Neural cell (in vitro differentiated cells): ENCODE data around the gene ACOX3. TPM values are rescaled to one million over a fixed set of nuclear protein-coding genes. Genes with fewer than 3 reads are reported as not detected.

Source experiments
- H2AFZ ChIP-seq: fragments of 200-600, 300-800 bp; sonication (generic), shearing (Covaris generic); 2 replicates; pipeline ENCODE4 v1.6.0; 2014; ENCODE audit warnings: low read depth, mild to moderate bottlenecking, antibody characterized with exemption, low read length, moderate library complexity
- H3F3A ChIP-seq: fragments of 200-600 bp; shearing (Covaris generic); 2 replicates; pipeline ENCODE4 v1.6.1; 2016; ENCODE audit warnings: mild to moderate bottlenecking, moderate library complexity, mixed read lengths, antibody characterized with exemption, low read length; ENCODE audit not compliant: insufficient read depth, poor library complexity, severe bottlenecking
- H3K27ac ChIP-seq: fragments of 200-600, 300-800 bp; sonication (generic), shearing (Covaris generic); 2 replicates; pipeline ENCODE4 v1.5.1; 2014; ENCODE audit warnings: mild to moderate bottlenecking, low read length, moderate library complexity
- H3K27me3 ChIP-seq: fragments of 300-800, 200-600 bp; sonication (generic), shearing (Covaris generic); 2 replicates; pipeline ENCODE4 v1.6.0; 2014; ENCODE audit warnings: mild to moderate bottlenecking, low read depth, low read length, moderate library complexity; ENCODE audit not compliant: insufficient read depth
- H3K36me3 ChIP-seq: fragments of 300-800, 200-600 bp; sonication (generic), shearing (Covaris generic); 2 replicates; pipeline ENCODE4 v1.5.1; 2014; ENCODE audit warnings: mild to moderate bottlenecking, antibody characterized with exemption, low read length, moderate library complexity; ENCODE audit not compliant: insufficient read depth
- H3K4me2 ChIP-seq: fragments of 300-800, 200-600 bp; sonication (generic), shearing (Covaris generic); 2 replicates; pipeline ENCODE4 v1.6.0; 2014; ENCODE audit warnings: mild to moderate bottlenecking, low read length
- H3K4me3 ChIP-seq: fragments of 300-800, 200-600 bp; sonication (generic), shearing (Covaris generic); 2 replicates; pipeline ENCODE4 v1.5.1; 2014; ENCODE audit warnings: mild to moderate bottlenecking, low read length, moderate library complexity
- H3K79me2 ChIP-seq: fragments of 200-600 bp; shearing (Covaris generic); replicated peaks from 2 replicates; pipeline ENCODE4 v1.6.0; 2014; ENCODE audit warnings: mild to moderate bottlenecking, low read length, moderate library complexity; ENCODE audit not compliant: insufficient read depth
- H3K9ac ChIP-seq: fragments of 300-800, 200-600 bp; sonication (generic), shearing (Covaris generic); 2 replicates; pipeline ENCODE4 v1.6.1; 2016; ENCODE audit warnings: mild to moderate bottlenecking, low read length, mixed read lengths
- H3K9me2 ChIP-seq: fragments of 200-600 bp; shearing (Covaris generic); 2 replicates; pipeline ENCODE4 v1.6.1; 2016; ENCODE audit warnings: mild to moderate bottlenecking, low read length, mixed read lengths; ENCODE audit not compliant: insufficient read depth
- H3K9me3 ChIP-seq: fragments of 200-600, 300-800 bp; sonication (generic), shearing (Covaris generic); 2 replicates; pipeline ENCODE4 v1.6.1; 2016; ENCODE audit warnings: mild to moderate bottlenecking, mixed run types, low read length, moderate library complexity, mixed read lengths
- H4K20me1 ChIP-seq: fragments of 200-600 bp; shearing (Covaris generic); 2 replicates; pipeline ENCODE4 v1.6.1; 2016; ENCODE audit warnings: mild to moderate bottlenecking, mixed run types; ENCODE audit not compliant: insufficient read depth
- CTCF ChIP-seq: fragments of 450-650 bp; IDR thresholded peaks from 2 replicates; pipeline ENCODE4 v1.5.1; 2014; ENCODE audit warnings: antibody characterized with exemption, mild to moderate bottlenecking, moderate library complexity; ENCODE audit not compliant: poor library complexity, severe bottlenecking
- EP300 ChIP-seq: fragments of 450-650 bp; conservative IDR thresholded peaks from 2 replicates; pipeline ENCODE4 v1.6.1; 2014; ENCODE audit warnings: antibody characterized with exemption, mild to moderate bottlenecking, moderate library complexity; ENCODE audit not compliant: poor library complexity, severe bottlenecking
- EZH2 ChIP-seq: fragments of 200-600, 300-800 bp; shearing (Covaris generic), sonication (generic); IDR thresholded peaks from 2 replicates; pipeline ENCODE4 v1.6.1; 2014; ENCODE audit warnings: antibody characterized with exemption, low read length, borderline replicate concordance, mild to moderate bottlenecking; ENCODE audit not compliant: insufficient read depth, poor library complexity, severe bottlenecking
- MXI1 ChIP-seq: fragments of 450-650 bp; conservative IDR thresholded peaks from 2 replicates; pipeline ENCODE4 v1.6.1; 2014; ENCODE audit warnings: antibody characterized with exemption, mild to moderate bottlenecking; ENCODE audit not compliant: poor library complexity, severe bottlenecking
- POLR2AphosphoS5 ChIP-seq: IDR thresholded peaks from 2 replicates; pipeline ENCODE4 v1.6.1; 2012
- RAD21 ChIP-seq: fragments of 450-650 bp; conservative IDR thresholded peaks from 2 replicates; pipeline ENCODE4 v1.6.1; 2014; ENCODE audit warnings: antibody characterized with exemption, mild to moderate bottlenecking, moderate library complexity
- SMC3 ChIP-seq: fragments of 450-650 bp; conservative IDR thresholded peaks from 2 replicates; pipeline ENCODE4 v1.6.1; 2014; ENCODE audit warnings: antibody characterized with exemption, mild to moderate bottlenecking, moderate library complexity; ENCODE audit not compliant: poor library complexity
- TAF1 ChIP-seq: IDR thresholded peaks from 2 replicates; pipeline ENCODE4 v1.6.1; 2012; ENCODE audit warnings: low read depth
- polyA plus RNA-seq: library from polyadenylated mRNA; depleted of rRNA; stranded (reverse); fragments of >200 nt; gene quantifications from 2 replicates; pipeline ENCODE4 v1.2.3, GENCODE V29; 2014
- TF ChIP-seq, protein P1 (sequence below): IDR thresholded peaks from 2 replicates; pipeline ENCODE4 v1.6.1; 2012; ENCODE audit warnings: borderline replicate concordance

The ACOX3 gene
- polyA plus RNA-seq, 1 donor from 2014 or later = 13.2 TPM

DNA sequence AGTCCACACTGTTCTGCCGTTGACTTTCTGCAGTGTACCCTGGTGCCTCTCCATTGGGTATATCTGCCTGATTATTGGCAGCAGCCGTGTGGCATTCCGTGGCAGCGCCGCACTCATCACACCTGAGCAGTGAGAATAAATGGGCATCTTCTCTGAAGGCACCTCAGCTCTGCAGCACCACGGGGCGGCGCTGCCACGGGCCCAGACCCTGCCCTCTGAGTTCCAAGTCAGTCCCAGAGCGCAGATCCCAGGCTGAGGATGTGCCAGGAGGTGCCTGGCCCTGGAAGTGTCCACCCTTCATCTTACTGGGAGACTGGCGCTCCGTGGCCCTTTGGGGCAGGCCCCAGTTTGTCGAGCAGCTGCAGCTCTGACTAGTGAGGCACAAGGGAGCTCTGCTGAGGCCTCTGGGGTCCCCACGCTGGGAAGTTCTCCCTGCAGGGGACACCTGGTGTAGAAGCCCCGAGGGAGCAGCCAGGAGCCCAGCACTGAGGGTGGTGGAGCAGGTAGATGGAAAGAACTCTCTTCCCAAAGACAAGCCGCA lies 36.6 kb upstream of the ACOX3 start:
- H3F3A ChIP-seq = no peaks in the 10 kb centered on the region
- no peak overlapping the region for H3K4me2 ChIP-seq
- H3K27me3 ChIP-seq = no peaks in the 10 kb centered on the region
- H3K9me3 ChIP-seq = no peaks in the 10 kb centered on the region
- TF ChIP-seq RAD21 (no peak), EZH2 (no peak), TAF1 (no peak), SMC3 (no peak), CTCF (no peak), EP300 (no peak), MXI1 (no peak), POLR2AphosphoS5 (no peak)
- TF ChIP-seq, protein P1, sequence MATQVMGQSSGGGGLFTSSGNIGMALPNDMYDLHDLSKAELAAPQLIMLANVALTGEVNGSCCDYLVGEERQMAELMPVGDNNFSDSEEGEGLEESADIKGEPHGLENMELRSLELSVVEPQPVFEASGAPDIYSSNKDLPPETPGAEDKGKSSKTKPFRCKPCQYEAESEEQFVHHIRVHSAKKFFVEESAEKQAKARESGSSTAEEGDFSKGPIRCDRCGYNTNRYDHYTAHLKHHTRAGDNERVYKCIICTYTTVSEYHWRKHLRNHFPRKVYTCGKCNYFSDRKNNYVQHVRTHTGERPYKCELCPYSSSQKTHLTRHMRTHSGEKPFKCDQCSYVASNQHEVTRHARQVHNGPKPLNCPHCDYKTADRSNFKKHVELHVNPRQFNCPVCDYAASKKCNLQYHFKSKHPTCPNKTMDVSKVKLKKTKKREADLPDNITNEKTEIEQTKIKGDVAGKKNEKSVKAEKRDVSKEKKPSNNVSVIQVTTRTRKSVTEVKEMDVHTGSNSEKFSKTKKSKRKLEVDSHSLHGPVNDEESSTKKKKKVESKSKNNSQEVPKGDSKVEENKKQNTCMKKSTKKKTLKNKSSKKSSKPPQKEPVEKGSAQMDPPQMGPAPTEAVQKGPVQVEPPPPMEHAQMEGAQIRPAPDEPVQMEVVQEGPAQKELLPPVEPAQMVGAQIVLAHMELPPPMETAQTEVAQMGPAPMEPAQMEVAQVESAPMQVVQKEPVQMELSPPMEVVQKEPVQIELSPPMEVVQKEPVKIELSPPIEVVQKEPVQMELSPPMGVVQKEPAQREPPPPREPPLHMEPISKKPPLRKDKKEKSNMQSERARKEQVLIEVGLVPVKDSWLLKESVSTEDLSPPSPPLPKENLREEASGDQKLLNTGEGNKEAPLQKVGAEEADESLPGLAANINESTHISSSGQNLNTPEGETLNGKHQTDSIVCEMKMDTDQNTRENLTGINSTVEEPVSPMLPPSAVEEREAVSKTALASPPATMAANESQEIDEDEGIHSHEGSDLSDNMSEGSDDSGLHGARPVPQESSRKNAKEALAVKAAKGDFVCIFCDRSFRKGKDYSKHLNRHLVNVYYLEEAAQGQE = no peak
- no peaks in the 10 kb centered on the region for H3K79me2 ChIP-seq
- H2AFZ ChIP-seq = no peak overlapping the region
- H3K9ac ChIP-seq = no peak overlapping the region
- no peak overlapping the region for H3K27ac ChIP-seq
- H3K36me3 ChIP-seq = no peaks in the 10 kb centered on the region
- H3K9me2 ChIP-seq = no peaks in the 10 kb centered on the region
- H3K4me3 ChIP-seq = no peak overlapping the region
- H4K20me1 ChIP-seq = no peaks in the 10 kb centered on the region

- H3K27me3 ChIP-seq = no peaks in the 10 kb centered on the region
- H3K9ac ChIP-seq = no peak overlapping the region
- H3K9me3 ChIP-seq = no peaks in the 10 kb centered on the region
- TF ChIP-seq SMC3 (no peak), CTCF (no peak), EZH2 (no peak), EP300 (no peak), MXI1 (no peak)
- H2AFZ ChIP-seq = no peak overlapping the region
- no peak overlapping the region for H3K4me2 ChIP-seq
- H3K9me2 ChIP-seq = no peaks in the 10 kb centered on the region
- no peak overlapping the region for H3K4me3 ChIP-seq
- no peak overlapping the region for H3K27ac ChIP-seq
- no peaks in the 10 kb centered on the region for H3K36me3 ChIP-seq
- H3K79me2 ChIP-seq = no peaks in the 10 kb centered on the region
- no peaks in the 10 kb centered on the region for H3F3A ChIP-seq
- H4K20me1 ChIP-seq = no peaks in the 10 kb centered on the region
Observed at GRCh38 chr4:8475751-8476575, 35.4 kb upstream of the ACOX3 start.
